HepG2 (cell line): ENCODE data around the gene MFRP. TPM values are rescaled to one million over a fixed set of nuclear protein-coding genes. Genes with fewer than 3 reads are reported as not detected.

ENCODE experiments used
- KAT7 ChIP-seq: IDR thresholded peaks from 2 replicates; pipeline ENCODE4 v1.6.1; 2018; ENCODE audit warnings: borderline replicate concordance, missing compliant biosample characterization
- NBN ChIP-seq: fragments of 450-650 bp; conservative IDR thresholded peaks from 2 replicates; pipeline ENCODE4 v1.6.1; 2017
- POLR2AphosphoS5 ChIP-seq: IDR thresholded peaks from 2 replicates; pipeline ENCODE4 v1.6.1; 2012; ENCODE audit warnings: low read depth, low read length
- RAD21 ChIP-seq: fragments of 450-650 bp; formaldehyde crosslinking; IDR thresholded peaks from 2 replicates; pipeline ENCODE4 v1.5.0; 2020; ENCODE audit warnings: mild to moderate bottlenecking
- SMC3 ChIP-seq: IDR thresholded peaks from 2 replicates; pipeline ENCODE4 v1.6.1; 2011; ENCODE audit warnings: low read length, improper control_type of control experiment
- ZNF232 ChIP-seq: sonication (generic); formaldehyde crosslinking; IDR thresholded peaks from 2 replicates; pipeline ENCODE4 v1.4.0; 2020; ENCODE audit warnings: missing genetic modification reagents, borderline replicate concordance
- ZNF589 ChIP-seq: sonication (generic); formaldehyde crosslinking; conservative IDR thresholded peaks from 2 replicates; pipeline ENCODE4 v1.8.0; 2022; ENCODE audit warnings: mild to moderate bottlenecking, moderate library complexity, missing genetic modification reagents
- ZNF607 ChIP-seq: sonication (generic); formaldehyde crosslinking; IDR thresholded peaks from 2 replicates; pipeline ENCODE4 v1.5.1; 2020; ENCODE audit warnings: missing genetic modification reagents, mild to moderate bottlenecking, borderline replicate concordance
- ZNF674 ChIP-seq: sonication (generic); formaldehyde crosslinking; IDR thresholded peaks from 2 replicates; pipeline ENCODE4 v1.5.0; 2020; ENCODE audit warnings: low read depth, mild to moderate bottlenecking, missing genetic modification reagents
- ZSCAN9 ChIP-seq: IDR thresholded peaks from 2 replicates; pipeline ENCODE4 v1.6.1; 2016; ENCODE audit warnings: borderline replicate concordance
- polyA plus RNA-seq, 8 experiments: library from polyadenylated mRNA; depleted of rRNA in 3 of 8; stranded (reverse) in 7 of 8; unstranded in 1 of 8; fragments of >200 nt; fragmentation: Illumina TruSeq in 4 of 8; extraction: Trizol in 4 of 8; gene quantifications; 2 replicates each; pipeline versions ENCODE4 v1.2.1 to v1.2.3, GENCODE V29; 2011 to 2016; ENCODE audit warnings: low read depth in 4 of 8, missing spikeins in 1 of 8, mixed read lengths in 1 of 8; ENCODE audit not compliant: insufficient read depth in 1 of 8
- total RNA-seq, 5 experiments: library from RNA; depleted of rRNA; stranded (reverse); fragments of >200 nt; fragmentation: Illumina TruSeq; extraction: Trizol; gene quantifications; 2 replicates each; pipeline ENCODE4 v1.2.3, GENCODE V29; 2016; ENCODE audit warnings: low read depth in 1 of 5
- TF ChIP-seq, protein P1 (sequence below): sonication (generic); formaldehyde crosslinking; IDR thresholded peaks from 2 replicates; pipeline ENCODE4 v1.5.1; 2020; ENCODE audit warnings: mild to moderate bottlenecking, missing genetic modification reagents, moderate library complexity
- TF ChIP-seq, protein P2 (sequence below): sonication (generic); formaldehyde crosslinking; IDR thresholded peaks from 2 replicates; pipeline ENCODE4 v1.5.1; 2020; ENCODE audit warnings: mild to moderate bottlenecking, moderate library complexity, missing genetic modification reagents
- TF ChIP-seq, protein P3 (sequence below): sonication (generic); formaldehyde crosslinking; IDR thresholded peaks from 2 replicates; pipeline ENCODE4 v1.4.0; 2020; ENCODE audit warnings: missing genetic modification reagents
- TF ChIP-seq, protein P4 (sequence below), 2 experiments: sonication (generic) in 1 of 2; formaldehyde crosslinking in 1 of 2; IDR thresholded peaks; 2 replicates each; pipeline versions ENCODE4 v1.4.0 to v1.6.1; 2018 to 2020; ENCODE audit warnings: missing genetic modification reagents in 2 of 2, borderline replicate concordance in 1 of 2, low read depth in 1 of 2, mild to moderate bottlenecking in 1 of 2, missing biosample characterization in 1 of 2
- TF ChIP-seq, protein P5 (sequence below): sonication (generic); formaldehyde crosslinking; IDR thresholded peaks from 2 replicates; pipeline ENCODE4 v1.9.0; 2021; ENCODE audit warnings: missing genetic modification reagents, borderline replicate concordance

The MFRP gene
- total and polyA plus RNA-seq, 2 of the 13 experiments (the other 11 are each of a cell fraction or from before 2014, with no cell fraction given): not detected

DNA sequence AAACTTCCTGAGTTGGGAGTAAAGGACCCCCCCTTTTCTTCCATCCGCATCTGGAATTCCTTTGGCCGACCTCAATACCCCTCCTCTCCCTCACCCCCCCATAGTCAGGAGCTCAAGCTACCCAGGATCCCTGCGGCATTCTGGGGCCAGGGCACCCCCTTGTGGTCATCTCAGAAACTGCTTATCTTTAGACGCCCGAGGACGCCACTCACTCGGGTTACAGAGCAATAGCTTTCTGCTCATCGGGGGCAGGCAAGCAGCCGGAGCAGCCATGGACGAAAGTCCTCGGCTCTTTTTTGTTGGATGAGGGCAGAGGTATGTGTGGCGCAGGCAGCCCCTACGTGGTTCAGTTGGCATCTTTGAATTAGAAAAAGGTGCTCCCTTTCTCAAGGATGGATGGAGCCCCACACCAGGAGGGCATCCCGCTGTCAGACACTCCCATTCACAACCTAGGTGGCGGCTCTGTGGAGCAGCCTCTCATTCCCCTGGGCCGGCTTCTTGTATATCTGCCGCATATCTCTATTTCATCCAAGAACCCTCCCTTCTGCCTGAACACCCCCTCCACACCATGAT, 8.1 kb downstream of the MFRP start (continued):
- TF ChIP-seq, protein P1, sequence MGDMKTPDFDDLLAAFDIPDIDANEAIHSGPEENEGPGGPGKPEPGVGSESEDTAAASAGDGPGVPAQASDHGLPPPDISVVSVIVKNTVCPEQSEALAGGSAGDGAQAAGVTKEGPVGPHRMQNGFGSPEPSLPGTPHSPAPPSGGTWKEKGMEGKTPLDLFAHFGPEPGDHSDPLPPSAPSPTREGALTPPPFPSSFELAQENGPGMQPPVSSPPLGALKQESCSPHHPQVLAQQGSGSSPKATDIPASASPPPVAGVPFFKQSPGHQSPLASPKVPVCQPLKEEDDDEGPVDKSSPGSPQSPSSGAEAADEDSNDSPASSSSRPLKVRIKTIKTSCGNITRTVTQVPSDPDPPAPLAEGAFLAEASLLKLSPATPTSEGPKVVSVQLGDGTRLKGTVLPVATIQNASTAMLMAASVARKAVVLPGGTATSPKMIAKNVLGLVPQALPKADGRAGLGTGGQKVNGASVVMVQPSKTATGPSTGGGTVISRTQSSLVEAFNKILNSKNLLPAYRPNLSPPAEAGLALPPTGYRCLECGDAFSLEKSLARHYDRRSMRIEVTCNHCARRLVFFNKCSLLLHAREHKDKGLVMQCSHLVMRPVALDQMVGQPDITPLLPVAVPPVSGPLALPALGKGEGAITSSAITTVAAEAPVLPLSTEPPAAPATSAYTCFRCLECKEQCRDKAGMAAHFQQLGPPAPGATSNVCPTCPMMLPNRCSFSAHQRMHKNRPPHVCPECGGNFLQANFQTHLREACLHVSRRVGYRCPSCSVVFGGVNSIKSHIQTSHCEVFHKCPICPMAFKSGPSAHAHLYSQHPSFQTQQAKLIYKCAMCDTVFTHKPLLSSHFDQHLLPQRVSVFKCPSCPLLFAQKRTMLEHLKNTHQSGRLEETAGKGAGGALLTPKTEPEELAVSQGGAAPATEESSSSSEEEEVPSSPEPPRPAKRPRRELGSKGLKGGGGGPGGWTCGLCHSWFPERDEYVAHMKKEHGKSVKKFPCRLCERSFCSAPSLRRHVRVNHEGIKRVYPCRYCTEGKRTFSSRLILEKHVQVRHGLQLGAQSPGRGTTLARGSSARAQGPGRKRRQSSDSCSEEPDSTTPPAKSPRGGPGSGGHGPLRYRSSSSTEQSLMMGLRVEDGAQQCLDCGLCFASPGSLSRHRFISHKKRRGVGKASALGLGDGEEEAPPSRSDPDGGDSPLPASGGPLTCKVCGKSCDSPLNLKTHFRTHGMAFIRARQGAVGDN: 0 out of 2 replicates have a peak, but pooled peaks have one; percentile 9
- TF ChIP-seq ZNF607 (CRISPR knock-in tag) (no peak), RAD21 (0 out of 2 replicates have a peak, but pooled peaks have one; percentile 50), ZNF674 (CRISPR knock-in tag) (no peak), POLR2AphosphoS5 (no peak), ZSCAN9 (no peak), SMC3 (peak; percentile 76), ZNF589 (CRISPR knock-in tag) (no peak), KAT7 (CRISPR knock-in tag) (no peak), NBN (no peak), ZNF232 (CRISPR knock-in tag) (no peak)
- TF ChIP-seq, protein P2, sequence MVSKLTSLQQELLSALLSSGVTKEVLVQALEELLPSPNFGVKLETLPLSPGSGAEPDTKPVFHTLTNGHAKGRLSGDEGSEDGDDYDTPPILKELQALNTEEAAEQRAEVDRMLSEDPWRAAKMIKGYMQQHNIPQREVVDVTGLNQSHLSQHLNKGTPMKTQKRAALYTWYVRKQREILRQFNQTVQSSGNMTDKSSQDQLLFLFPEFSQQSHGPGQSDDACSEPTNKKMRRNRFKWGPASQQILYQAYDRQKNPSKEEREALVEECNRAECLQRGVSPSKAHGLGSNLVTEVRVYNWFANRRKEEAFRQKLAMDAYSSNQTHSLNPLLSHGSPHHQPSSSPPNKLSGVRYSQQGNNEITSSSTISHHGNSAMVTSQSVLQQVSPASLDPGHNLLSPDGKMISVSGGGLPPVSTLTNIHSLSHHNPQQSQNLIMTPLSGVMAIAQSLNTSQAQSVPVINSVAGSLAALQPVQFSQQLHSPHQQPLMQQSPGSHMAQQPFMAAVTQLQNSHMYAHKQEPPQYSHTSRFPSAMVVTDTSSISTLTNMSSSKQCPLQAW (CRISPR knock-in tag): peak; percentile 29; the same call in 1 of the 2 replicates
- TF ChIP-seq, protein P3, sequence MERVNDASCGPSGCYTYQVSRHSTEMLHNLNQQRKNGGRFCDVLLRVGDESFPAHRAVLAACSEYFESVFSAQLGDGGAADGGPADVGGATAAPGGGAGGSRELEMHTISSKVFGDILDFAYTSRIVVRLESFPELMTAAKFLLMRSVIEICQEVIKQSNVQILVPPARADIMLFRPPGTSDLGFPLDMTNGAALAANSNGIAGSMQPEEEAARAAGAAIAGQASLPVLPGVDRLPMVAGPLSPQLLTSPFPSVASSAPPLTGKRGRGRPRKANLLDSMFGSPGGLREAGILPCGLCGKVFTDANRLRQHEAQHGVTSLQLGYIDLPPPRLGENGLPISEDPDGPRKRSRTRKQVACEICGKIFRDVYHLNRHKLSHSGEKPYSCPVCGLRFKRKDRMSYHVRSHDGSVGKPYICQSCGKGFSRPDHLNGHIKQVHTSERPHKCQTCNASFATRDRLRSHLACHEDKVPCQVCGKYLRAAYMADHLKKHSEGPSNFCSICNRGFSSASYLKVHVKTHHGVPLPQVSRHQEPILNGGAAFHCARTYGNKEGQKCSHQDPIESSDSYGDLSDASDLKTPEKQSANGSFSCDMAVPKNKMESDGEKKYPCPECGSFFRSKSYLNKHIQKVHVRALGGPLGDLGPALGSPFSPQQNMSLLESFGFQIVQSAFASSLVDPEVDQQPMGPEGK: peak; percentile 37; the same call in 1 of the 2 replicates
- TF ChIP-seq, protein P4, sequence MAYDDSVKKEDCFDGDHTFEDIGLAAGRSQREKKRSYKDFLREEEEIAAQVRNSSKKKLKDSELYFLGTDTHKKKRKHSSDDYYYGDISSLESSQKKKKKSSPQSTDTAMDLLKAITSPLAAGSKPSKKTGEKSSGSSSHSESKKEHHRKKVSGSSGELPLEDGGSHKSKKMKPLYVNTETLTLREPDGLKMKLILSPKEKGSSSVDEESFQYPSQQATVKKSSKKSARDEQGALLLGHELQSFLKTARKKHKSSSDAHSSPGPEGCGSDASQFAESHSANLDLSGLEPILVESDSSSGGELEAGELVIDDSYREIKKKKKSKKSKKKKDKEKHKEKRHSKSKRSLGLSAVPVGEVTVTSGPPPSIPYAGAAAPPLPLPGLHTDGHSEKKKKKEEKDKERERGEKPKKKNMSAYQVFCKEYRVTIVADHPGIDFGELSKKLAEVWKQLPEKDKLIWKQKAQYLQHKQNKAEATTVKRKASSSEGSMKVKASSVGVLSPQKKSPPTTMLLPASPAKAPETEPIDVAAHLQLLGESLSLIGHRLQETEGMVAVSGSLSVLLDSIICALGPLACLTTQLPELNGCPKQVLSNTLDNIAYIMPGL (CRISPR knock-in tag; IDR thresholded peaks at IDR 0.05; ENCODE audit: borderline replicate concordance in 1 of 2, low read depth in 1 of 2): peak; percentile 52 to 53; a peak in 2 of 4 replicates
- TF ChIP-seq, protein P5, sequence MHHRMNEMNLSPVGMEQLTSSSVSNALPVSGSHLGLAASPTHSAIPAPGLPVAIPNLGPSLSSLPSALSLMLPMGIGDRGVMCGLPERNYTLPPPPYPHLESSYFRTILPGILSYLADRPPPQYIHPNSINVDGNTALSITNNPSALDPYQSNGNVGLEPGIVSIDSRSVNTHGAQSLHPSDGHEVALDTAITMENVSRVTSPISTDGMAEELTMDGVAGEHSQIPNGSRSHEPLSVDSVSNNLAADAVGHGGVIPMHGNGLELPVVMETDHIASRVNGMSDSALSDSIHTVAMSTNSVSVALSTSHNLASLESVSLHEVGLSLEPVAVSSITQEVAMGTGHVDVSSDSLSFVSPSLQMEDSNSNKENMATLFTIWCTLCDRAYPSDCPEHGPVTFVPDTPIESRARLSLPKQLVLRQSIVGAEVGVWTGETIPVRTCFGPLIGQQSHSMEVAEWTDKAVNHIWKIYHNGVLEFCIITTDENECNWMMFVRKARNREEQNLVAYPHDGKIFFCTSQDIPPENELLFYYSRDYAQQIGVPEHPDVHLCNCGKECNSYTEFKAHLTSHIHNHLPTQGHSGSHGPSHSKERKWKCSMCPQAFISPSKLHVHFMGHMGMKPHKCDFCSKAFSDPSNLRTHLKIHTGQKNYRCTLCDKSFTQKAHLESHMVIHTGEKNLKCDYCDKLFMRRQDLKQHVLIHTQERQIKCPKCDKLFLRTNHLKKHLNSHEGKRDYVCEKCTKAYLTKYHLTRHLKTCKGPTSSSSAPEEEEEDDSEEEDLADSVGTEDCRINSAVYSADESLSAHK (CRISPR knock-in tag): no peak
